ENCODE data around the gene MTERF1.
"Not testable (repeated sequence)": the region's sequence is repeated elsewhere in the genome, so short reads cannot be mapped to it uniquely, and the experiment has no call there.

MTERF1 gene

GRCh38 chr7:91883676-91884362 is 3.3 kb upstream of the MTERF1 start:
- no peak for DNase-seq (ENCODE audit: low spot score)

GRCh38 chr7:91880016-91880412 is 488 bp downstream of the MTERF1 start:
- DNase-seq (ENCODE audit: low spot score), result no peak

GRCh38 chr7:91876391-91877133 is 3.9 kb downstream of the MTERF1 start:
- DNase-seq (ENCODE audit: low spot score), result peak; percentile 6

- DNase-seq (ENCODE audit: low spot score), result no peak
These were observed 4.7 kb downstream of the MTERF1 start for GRCh38 chr7:91875851-91876250.

GRCh38 chr7:91872928-91873327 is 7.6 kb downstream of the MTERF1 start:
- no peak for DNase-seq (ENCODE audit: low spot score)

- DNase-seq (ENCODE audit: low spot score), result no peak
These were observed 8.4 kb downstream of the MTERF1 start for GRCh38 chr7:91872069-91872468.

GRCh38 chr7:91869661-91870060 is 10.8 kb downstream of the MTERF1 start:
- no peak for DNase-seq (ENCODE audit: low spot score)

GRCh38 chr7:91866599-91867148 is 13.8 kb downstream of the MTERF1 start:
- no peak for DNase-seq (ENCODE audit: low spot score)

GRCh38 chr7:91865511-91865910 is 15.0 kb downstream of the MTERF1 start:
- no peak for DNase-seq (ENCODE audit: low spot score)

- not testable (repeated sequence) for DNase-seq (ENCODE audit: low spot score)
These were observed 15.9 kb downstream of the MTERF1 start for GRCh38 chr7:91864604-91865003.

GRCh38 chr7:91864070-91864469 is 16.4 kb downstream of the MTERF1 start:
- DNase-seq (ENCODE audit: low spot score), result no peak

- DNase-seq (ENCODE audit: low spot score), result peak; percentile 75
These were observed 28.2 kb downstream of the MTERF1 start for GRCh38 chr7:91852263-91852741.

- DNase-seq (ENCODE audit: low spot score), result peak; percentile 91
These were observed 30.0 kb downstream of the MTERF1 start for GRCh38 chr7:91850455-91850854.

- peak; percentile 6 for DNase-seq (ENCODE audit: low spot score)
These were observed 32.5 kb downstream of the MTERF1 start for GRCh38 chr7:91847876-91848588.

- DNase-seq (ENCODE audit: low spot score), result no peak
These were observed 33.3 kb downstream of the MTERF1 start for GRCh38 chr7:91847231-91847630.

- no peak for DNase-seq (ENCODE audit: low spot score)
These were observed 34.1 kb downstream of the MTERF1 start for GRCh38 chr7:91846436-91846835.

GRCh38 chr7:91843831-91844230 is 36.7 kb downstream of the MTERF1 start:
- no peak for DNase-seq (ENCODE audit: low spot score)

- DNase-seq (ENCODE audit: low spot score), result no peak
These were observed 42.1 kb downstream of the MTERF1 start for GRCh38 chr7:91838439-91838838.

GRCh38 chr7:91837397-91838070 is 43.0 kb downstream of the MTERF1 start:
- DNase-seq (ENCODE audit: low spot score), result no peak

GRCh38 chr7:91835826-91836368 is 44.6 kb downstream of the MTERF1 start:
- DNase-seq (ENCODE audit: low spot score), result no peak

GRCh38 chr7:91835091-91835825 is 45.2 kb downstream of the MTERF1 start:
- DNase-seq (ENCODE audit: low spot score), result no peak

All from kidney tubule cell (primary cell).